Mammary microvascular endothelial cell (primary cell): ENCODE measurements around the gene COL9A2. TPM values are rescaled to one million over a fixed set of nuclear protein-coding genes. Genes with fewer than 3 reads are reported as not detected.

Experiments
- total RNA-seq: library from RNA; depleted of rRNA; stranded (reverse); fragments of >200 nt; gene quantifications from 2 replicates; pipeline ENCODE4 v1.2.3, GENCODE V29; 2015

COL9A2 gene
- total RNA-seq, result 0.10 TPM in 1 of 2 replicates, not detected in the other

GRCh38 chr1:40316595-40317393 lies at the start of gene COL9A2:
COL9A2 (minus strand) TSS chr1:40317286; CDS start chr1:40317197, 89 bp downstream.

GRCh38 chr1:40257688-40258444 lies 59.2 kb downstream of the COL9A2 start, which contains the start of gene ZMPSTE24:
ZMPSTE24 (plus strand) TSS chr1:40258236; CDS start chr1:40258272, 36 bp downstream.

Other genes with a start within 250 kb of the COL9A2 start
- gene PPT1, start 220.0 kb downstream of the COL9A2 start, total RNA-seq, result 78.4 and 109 TPM in 2 replicates
- 5.6 and 6.3 TPM in 2 replicates for gene RLF, start 155.9 kb downstream of the COL9A2 start, total RNA-seq
- not detected in 2 replicates for gene TMCO2, start 69.3 kb downstream of the COL9A2 start, total RNA-seq
- gene ZMPSTE24, start 59.0 kb downstream of the COL9A2 start, total RNA-seq, result 42.9 and 43.0 TPM in 2 replicates
- 9.5 and 11.2 TPM in 2 replicates for gene SMAP2, start 56.4 kb upstream of the COL9A2 start, total RNA-seq
- 3.9 and 4.7 TPM in 2 replicates for gene ZFP69B, start 133.2 kb upstream of the COL9A2 start, total RNA-seq
- 2.1 and 2.4 TPM in 2 replicates for gene ZFP69, start 160.0 kb upstream of the COL9A2 start, total RNA-seq
- gene EXO5, start 191.5 kb upstream of the COL9A2 start, total RNA-seq, result 16.3 and 17.6 TPM in 2 replicates
- gene ZNF684, start 214.4 kb upstream of the COL9A2 start, total RNA-seq, result 2.6 and 3.8 TPM in 2 replicates